NCI-H2107 treated with DMSO at 0.1 percent for 48 hours (cell line): ENCODE data around the gene SMG6.
"Not testable (repeated sequence)": the region's sequence is repeated elsewhere in the genome, so short reads cannot be mapped to it uniquely, and the experiment has no call there.

Experiments used
- DNase-seq: peaks from one replicate; lab custom pipeline; 2025; ENCODE audit not compliant: unreplicated experiment; lab: John Stamatoyannopoulos, UW

SMG6 gene

GRCh38 chr17:2181206-2181896 is 122.2 kb downstream of the SMG6 start:
- DNase-seq: no peak

- DNase-seq: no peak
Measured at GRCh38 chr17:2180768-2181167, 122.8 kb downstream of the SMG6 start.

- DNase-seq: peak; percentile 69
Measured at GRCh38 chr17:2179615-2180295, 123.8 kb downstream of the SMG6 start.

- DNase-seq: no peak
Measured at GRCh38 chr17:2178798-2179501, 124.6 kb downstream of the SMG6 start.

- no peak for DNase-seq
Measured at GRCh38 chr17:2177235-2177811, 126.3 kb downstream of the SMG6 start.

GRCh38 chr17:2176499-2177169 is 127.0 kb downstream of the SMG6 start:
- DNase-seq: no peak

- no peak for DNase-seq
Measured at GRCh38 chr17:2175294-2175628, 128.3 kb downstream of the SMG6 start.

- DNase-seq: no peak
Measured at GRCh38 chr17:2174468-2175293, 128.9 kb downstream of the SMG6 start.

- no peak for DNase-seq
Measured at GRCh38 chr17:2174014-2174413, 129.6 kb downstream of the SMG6 start.

GRCh38 chr17:2172999-2173398 is 130.6 kb downstream of the SMG6 start:
- no peak for DNase-seq

GRCh38 chr17:2172077-2172851 is 131.3 kb downstream of the SMG6 start:
- DNase-seq: peak; percentile 41

- no peak for DNase-seq
Measured at GRCh38 chr17:2171702-2172076, 131.9 kb downstream of the SMG6 start.

GRCh38 chr17:2170023-2170422 is 133.6 kb downstream of the SMG6 start:
- no peak for DNase-seq

- not testable (repeated sequence) for DNase-seq
Measured at GRCh38 chr17:2165723-2166122, 137.9 kb downstream of the SMG6 start.

- DNase-seq: no peak
Measured at GRCh38 chr17:2158396-2158780, 145.2 kb downstream of the SMG6 start.

- no peak for DNase-seq
Measured at GRCh38 chr17:2157675-2158395, 145.8 kb downstream of the SMG6 start.

GRCh38 chr17:2157081-2157480 is 146.5 kb downstream of the SMG6 start:
- DNase-seq: no peak

- no peak for DNase-seq
Measured at GRCh38 chr17:2156666-2157065, 146.9 kb downstream of the SMG6 start.

GRCh38 chr17:2155573-2155972 is 148.0 kb downstream of the SMG6 start:
- DNase-seq: no peak
